SK-N-MC (cell line): ENCODE results near the gene TPP1.
A peak's percentile ranks its signal among the peaks of the same experiment; 100 is the strongest.

Experiments used
- DNase-seq: peaks from one replicate; pipeline ENCODE4 v3.0.0-alpha.2; 2011; ENCODE audit warnings: low read depth, low spot score
- H3K27ac ChIP-seq: fragments of 200-600 bp; sonication (generic); 2 replicates; pipeline ENCODE4 v1.5.1; 2016; ENCODE audit warnings: mixed run types
- H3K36me3 ChIP-seq: fragments of 200-600 bp; sonication (generic); 2 replicates; pipeline ENCODE4 v1.6.1; 2017; ENCODE audit warnings: antibody characterized with exemption, low read length, mixed read lengths; ENCODE audit not compliant: insufficient read depth
- H3K4me3 ChIP-seq: fragments of 200-600 bp; sonication (generic); 2 replicates; pipeline ENCODE4 v1.5.1; 2016
- H3K9ac ChIP-seq: fragments of 200-600 bp; sonication (generic); 2 replicates; pipeline ENCODE4 v1.8.0; 2017; ENCODE audit warnings: mixed run types, mixed read lengths; ENCODE audit not compliant: insufficient read length
- H3K9me3 ChIP-seq: fragments of 200-600 bp; sonication (generic); 2 replicates; pipeline ENCODE4 v1.6.1; 2017; ENCODE audit warnings: low read depth, mild to moderate bottlenecking, antibody characterized with exemption, low read length, moderate library complexity, mixed read lengths
- EZH2 ChIP-seq: fragments of 200-600 bp; sonication (generic); IDR thresholded peaks from one replicate; pipeline ENCODE4 v1.6.1; 2017; ENCODE audit warnings: antibody characterized with exemption
- FOXP2 ChIP-seq: optimal IDR thresholded peaks from 2 replicates; pipeline ENCODE3; 2011; ENCODE audit warnings: mild to moderate bottlenecking, moderate library complexity; ENCODE audit not compliant: insufficient read depth; ENCODE audit errors: extremely low read length, control extremely low read depth
- POLR2AphosphoS5 ChIP-seq: IDR thresholded peaks from 2 replicates; pipeline ENCODE4 v1.6.1; 2012; ENCODE audit warnings: mild to moderate bottlenecking, low read depth, low read length, borderline replicate concordance

The TPP1 gene

DNA sequence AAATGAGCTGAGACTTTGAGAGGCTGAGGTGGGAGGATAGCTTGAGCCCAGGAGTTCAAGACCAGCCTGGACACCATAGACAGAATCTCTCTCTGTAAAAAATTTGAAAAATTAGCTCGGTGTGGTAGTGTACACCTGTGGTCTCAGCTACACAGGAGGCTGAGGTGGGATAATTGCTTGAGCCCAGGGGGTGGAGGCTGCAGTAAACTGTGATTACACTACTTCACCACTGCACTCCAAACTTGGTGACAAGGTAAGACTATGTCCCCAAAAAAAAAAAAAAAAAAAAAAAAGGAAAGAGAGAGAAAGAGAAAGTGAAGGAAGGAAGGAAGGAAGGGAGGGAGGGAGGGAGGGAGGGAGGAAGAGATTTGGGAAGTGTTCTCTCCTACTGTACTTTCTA is 41.1 kb downstream of the TPP1 start:
- TF ChIP-seq FOXP2 (no peak), EZH2 (no peak), POLR2AphosphoS5 (no peak)
- H3K36me3 ChIP-seq, result no peaks in the 10 kb centered on the region
- DNase-seq, result no peak
- H3K9me3 ChIP-seq, result peaks cover 5% of the 10 kb centered on the region; the same call in 1 of the 2 replicates
- no peak overlapping the region for H3K27ac ChIP-seq
- H3K9ac ChIP-seq, result no peak overlapping the region
- no peak overlapping the region for H3K4me3 ChIP-seq

DNA sequence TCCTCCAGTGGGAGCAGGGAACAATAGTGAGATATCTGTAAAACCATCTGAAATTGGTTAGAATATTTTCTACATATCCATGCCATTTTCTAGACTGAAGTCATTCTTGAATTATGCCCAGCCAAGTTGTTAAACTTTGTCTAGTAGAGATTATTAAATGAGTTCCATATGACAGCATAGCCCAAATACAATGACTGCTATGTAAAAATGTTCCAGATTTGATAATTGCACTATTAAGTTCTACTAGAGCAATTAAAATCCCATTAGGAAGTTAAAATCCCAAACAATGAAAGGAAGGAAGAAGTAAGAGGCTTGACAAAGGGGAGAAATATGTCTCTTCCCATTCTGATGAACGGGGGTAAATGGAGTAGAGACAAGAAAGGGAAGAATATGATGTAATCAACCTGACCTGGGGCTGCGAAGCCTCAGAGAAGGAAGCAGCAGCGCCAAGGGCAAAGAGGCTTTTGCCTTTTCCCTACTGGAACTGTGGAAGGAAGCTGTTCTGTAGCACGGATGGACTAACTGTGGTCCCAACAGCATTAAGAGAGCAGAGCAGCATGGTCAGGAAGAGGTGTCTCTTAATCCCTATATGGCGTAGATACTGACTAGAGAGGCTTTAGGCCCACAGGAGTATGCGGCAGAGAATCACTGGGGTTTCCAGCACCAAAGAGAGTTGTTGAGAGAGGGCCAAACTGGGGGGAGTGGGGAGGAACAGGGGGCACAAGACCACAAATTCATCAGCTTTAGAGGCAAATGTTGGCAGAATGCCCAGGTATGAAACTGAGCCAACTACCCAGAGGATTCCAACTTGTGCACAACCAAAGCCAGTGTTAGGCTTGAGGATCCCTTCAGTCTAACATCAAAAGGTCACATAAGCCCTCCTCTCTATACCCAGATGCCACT is 42.5 kb downstream of the TPP1 start:
- DNase-seq, result peak; percentile 76
- Histone ChIP-seq H3K9ac (peak overlapping the region; percentile 48), H3K9me3 (no peaks in the 10 kb centered on the region), H3K27ac (peak overlapping the region; percentile 97), H3K4me3 (peak overlapping the region; percentile 66), H3K36me3 (no peaks in the 10 kb centered on the region)
- TF ChIP-seq EZH2, result no peak
- TF ChIP-seq POLR2AphosphoS5, result no peak; the same call in 1 of the 2 replicates
- no peak for TF ChIP-seq FOXP2

DNA sequence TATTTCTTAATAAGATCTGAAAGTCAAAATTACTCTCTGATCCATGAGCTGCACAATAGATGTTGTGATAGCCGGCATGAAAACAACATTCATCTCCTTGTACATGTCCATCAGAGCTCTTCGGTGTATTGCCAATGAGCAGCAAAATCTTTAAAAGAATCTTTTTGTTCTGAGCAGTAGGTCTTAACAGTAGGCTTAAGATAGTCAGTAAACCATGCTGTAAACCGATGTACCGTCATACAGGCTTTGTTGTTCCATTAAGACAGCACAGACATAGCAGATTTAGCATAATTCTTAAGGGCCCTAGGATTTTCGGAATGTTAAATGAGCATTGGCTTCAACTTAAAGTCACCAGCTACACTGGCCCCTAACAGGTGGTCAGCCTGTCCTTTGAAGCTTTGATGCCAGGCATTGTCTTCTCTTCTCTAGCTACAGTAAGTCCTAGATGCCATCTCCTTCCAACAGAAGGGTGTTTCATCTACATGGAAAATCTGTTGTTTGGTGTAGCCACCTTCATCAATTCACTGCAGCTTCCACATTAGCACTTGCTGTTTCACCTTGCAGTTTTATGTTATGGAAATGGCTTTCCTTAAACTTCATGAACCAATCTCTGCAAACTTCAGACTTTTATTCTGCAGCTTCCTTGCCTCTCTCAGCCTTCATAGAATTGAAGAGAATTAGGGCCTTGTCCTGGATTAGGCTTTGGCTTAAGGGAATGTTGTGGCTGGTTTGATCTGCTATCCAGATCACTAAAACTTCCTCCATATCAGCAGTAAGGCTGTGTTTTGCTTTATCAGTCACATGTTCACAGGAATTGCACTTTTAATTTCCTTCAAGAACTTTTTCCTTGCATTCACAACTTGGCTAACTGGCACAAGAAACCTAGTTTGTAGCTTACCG is 44.2 kb downstream of the TPP1 start:
- Histone ChIP-seq H3K9ac (no peak overlapping the region), H3K9me3 (no peaks in the 10 kb centered on the region), H3K4me3 (no peak overlapping the region), H3K27ac (peak overlapping the region; percentile 97), H3K36me3 (no peaks in the 10 kb centered on the region)
- no peak for TF ChIP-seq FOXP2
- TF ChIP-seq POLR2AphosphoS5, result no peak
- no peak for TF ChIP-seq EZH2
- DNase-seq, result no peak

DNA sequence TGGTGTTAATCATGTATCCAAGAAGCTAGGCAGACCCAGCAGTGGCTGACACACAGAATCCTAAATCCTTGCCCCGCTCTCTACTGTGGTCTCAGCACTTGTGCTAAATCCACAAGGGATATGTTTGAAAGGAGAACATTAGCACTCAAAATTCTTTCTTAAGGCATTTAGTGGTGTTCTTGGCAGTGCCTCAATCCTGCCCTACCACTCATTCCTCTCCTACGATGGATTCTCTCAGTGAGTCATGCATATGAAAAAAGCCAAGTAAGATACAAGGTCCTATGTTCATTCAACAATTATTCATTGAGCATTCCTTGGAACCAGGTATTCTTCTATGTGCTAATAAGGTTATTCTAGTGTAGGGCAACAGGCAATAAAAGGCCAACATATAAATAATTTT is 47.0 kb downstream of the TPP1 start:
- no peak overlapping the region for H3K9ac ChIP-seq
- H3K36me3 ChIP-seq, result no peaks in the 10 kb centered on the region
- TF ChIP-seq POLR2AphosphoS5 (no peak), EZH2 (no peak), FOXP2 (no peak)
- H3K27ac ChIP-seq, result no peak overlapping the region
- DNase-seq, result no peak
- H3K4me3 ChIP-seq, result no peak overlapping the region
- no peaks in the 10 kb centered on the region for H3K9me3 ChIP-seq

DNA sequence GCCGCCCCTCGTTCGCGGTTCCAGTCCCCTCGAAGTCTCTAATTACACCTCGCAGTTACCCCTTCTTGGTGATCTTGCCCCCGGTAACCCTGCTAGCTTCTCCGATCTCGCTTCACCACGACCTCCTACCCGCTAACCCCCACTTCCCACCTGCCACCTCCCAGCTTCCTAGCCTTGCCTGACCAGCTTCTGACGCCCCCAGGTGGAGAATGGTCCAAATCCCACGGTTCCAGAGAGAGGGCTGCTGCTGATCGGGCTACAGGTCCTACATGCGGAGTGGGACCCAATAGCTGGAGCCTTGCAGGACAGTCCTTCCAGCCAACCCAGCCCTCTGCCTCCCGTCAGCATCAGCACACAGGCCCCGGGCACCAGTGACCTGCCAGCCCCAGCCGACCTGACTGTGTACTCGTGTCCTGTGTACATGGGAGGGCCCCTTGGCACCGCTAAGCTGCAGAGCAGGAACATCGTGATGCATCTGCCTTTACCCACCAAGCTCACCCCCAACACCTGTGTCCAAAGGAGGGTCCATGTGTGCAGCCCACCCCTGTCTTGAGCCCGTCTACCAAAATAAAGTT is 47.7 kb downstream of the TPP1 start:
- no peak for DNase-seq
- TF ChIP-seq EZH2, result no peak
- TF ChIP-seq FOXP2, result no peak
- no peak for TF ChIP-seq POLR2AphosphoS5
- H3K27ac ChIP-seq, result no peak overlapping the region
- no peak overlapping the region for H3K4me3 ChIP-seq
- H3K9me3 ChIP-seq, result no peaks in the 10 kb centered on the region
- no peaks in the 10 kb centered on the region for H3K36me3 ChIP-seq
- H3K9ac ChIP-seq, result no peak overlapping the region

DNA sequence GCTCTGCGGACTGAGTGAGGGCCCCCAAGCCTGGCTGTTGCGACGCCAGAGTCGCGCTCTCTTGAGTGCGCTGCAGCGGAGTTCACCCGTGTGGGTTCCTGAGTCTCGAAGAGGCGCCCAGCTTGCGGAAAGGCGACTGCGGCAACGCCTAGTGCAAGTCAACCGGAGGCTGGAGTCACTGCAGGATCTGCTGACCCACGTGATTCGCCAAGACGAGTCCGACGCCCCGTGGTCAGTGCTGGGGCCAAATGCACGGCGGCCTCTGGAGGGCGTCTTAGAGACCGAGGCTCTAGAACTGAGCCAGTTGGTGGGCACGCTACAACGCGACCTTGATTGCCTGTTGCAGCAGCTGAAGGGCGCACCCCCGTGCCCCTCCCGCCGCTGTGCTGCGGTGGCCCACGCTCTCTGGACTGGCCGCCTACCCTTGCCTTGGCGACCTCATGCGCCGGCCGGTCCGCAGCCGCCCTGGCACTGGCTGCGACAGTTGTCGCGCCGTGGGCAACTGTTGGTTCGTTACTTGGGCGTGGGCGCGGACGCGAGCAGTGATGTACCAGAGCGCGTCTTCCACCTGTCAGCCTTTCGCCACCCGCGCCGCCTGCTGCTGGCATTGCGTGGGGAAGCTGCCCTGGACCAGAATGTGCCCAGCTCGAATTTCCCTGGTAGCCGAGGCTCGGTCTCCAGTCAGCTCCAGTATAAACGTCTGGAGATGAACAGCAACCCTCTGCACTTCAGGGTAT is 48.4 kb downstream of the TPP1 start:
- TF ChIP-seq POLR2AphosphoS5, result no peak
- no peak for TF ChIP-seq EZH2
- no peak for TF ChIP-seq FOXP2
- H3K9ac ChIP-seq, result no peak overlapping the region
- no peak overlapping the region for H3K27ac ChIP-seq
- no peaks in the 10 kb centered on the region for H3K36me3 ChIP-seq
- H3K4me3 ChIP-seq, result no peak overlapping the region
- H3K9me3 ChIP-seq, result no peaks in the 10 kb centered on the region
- DNase-seq, result no peak

DNA sequence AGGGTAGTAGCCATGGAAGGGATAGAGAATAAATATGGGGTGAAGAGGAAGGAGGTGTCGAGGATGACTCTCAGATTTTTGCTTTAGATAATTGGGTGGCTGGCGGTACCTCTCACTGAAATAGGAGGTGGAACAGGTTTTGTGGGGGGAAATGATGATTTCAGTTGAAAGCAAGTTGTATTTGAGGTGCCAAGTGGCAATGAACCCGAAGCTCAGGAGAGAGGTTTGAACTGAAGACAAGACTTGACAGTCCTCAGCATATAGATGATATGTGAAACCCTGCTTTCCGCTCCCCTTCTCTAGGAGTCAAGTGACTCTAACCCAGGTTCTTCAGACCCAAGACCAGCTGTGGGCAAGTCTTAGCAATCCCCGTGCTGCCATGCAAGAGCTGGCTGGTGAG is 49.5 kb downstream of the TPP1 start:
- DNase-seq, result no peak
- Histone ChIP-seq H3K36me3 (no peaks in the 10 kb centered on the region), H3K27ac (no peak overlapping the region), H3K9me3 (no peaks in the 10 kb centered on the region), H3K4me3 (no peak overlapping the region), H3K9ac (no peak overlapping the region)
- TF ChIP-seq FOXP2, result no peak
- TF ChIP-seq EZH2, result no peak
- TF ChIP-seq POLR2AphosphoS5, result no peak
